Ascending aorta (tissue), 2 donors: Measurements from ENCODE around the gene CUL1. TPM values are rescaled to one million over a fixed set of nuclear protein-coding genes. Genes with fewer than 3 reads are reported as not detected.

Experiments
- DNase-seq, 2 donors: peaks; one replicate each; pipeline ENCODE4 v3.0.0-alpha.2; 2019; ENCODE audit warnings: low spot score in 2 of 2
- H3K27ac ChIP-seq, 2 donors: fragments of 200-600 bp; sonication (generic); one replicate each; pipeline ENCODE4 v1.5.1; 2016 to 2017; ENCODE audit warnings: mild to moderate bottlenecking in 1 of 2
- H3K27me3 ChIP-seq: fragments of 200-600 bp; sonication (generic); one replicate; pipeline ENCODE4 v1.5.1; 2017
- H3K36me3 ChIP-seq, 2 donors: fragments of 200-600 bp; sonication (generic); one replicate each; pipeline ENCODE4 v1.5.1; 2016
- H3K4me1 ChIP-seq, 2 donors: fragments of 200-600 bp; sonication (generic); one replicate each; pipeline ENCODE4 v1.5.1; 2016 to 2017; ENCODE audit warnings: mild to moderate bottlenecking in 1 of 2
- H3K4me3 ChIP-seq, 2 donors: fragments of 200-600 bp; sonication (generic); one replicate each; pipeline ENCODE4 v1.5.1; 2016 to 2017; ENCODE audit warnings: mild to moderate bottlenecking in 1 of 2
- H3K9me3 ChIP-seq, 2 donors: fragments of 200-600 bp; sonication (generic); one replicate each; pipeline ENCODE4 v1.5.1; 2016
- intact Hi-C: fragments of 100-400 bp; cut with DNase I; formaldehyde crosslinking; loops from one replicate; pipeline ENCODE4 v1.15.1; 2023
- total RNA-seq: library from RNA; depleted of rRNA; stranded (reverse); fragments of >200 nt; gene quantifications from one replicate; pipeline ENCODE4 v1.1.0, GENCODE V29; 2016
- TF ChIP-seq, protein P1 (sequence below), 3 experiments: fragments of 200-600 bp in 2 of 3; fragments of 450-650 bp in 1 of 3; sonication (generic) in 2 of 3; IDR thresholded peaks; one replicate each; pipeline ENCODE4 v1.5.1; 2016 to 2019; ENCODE audit warnings: antibody characterized with exemption in 3 of 3, mild to moderate bottlenecking in 1 of 3, moderate library complexity in 1 of 3

The CUL1 gene
- total RNA-seq, 1 donor from 2014 or later: 16.3 TPM

GRCh38 chr7:148815612-148816011 lies 116.9 kb downstream of the CUL1 start:
- Histone ChIP-seq H3K4me1 (no peaks in the 10 kb centered on the region), H3K27me3 (no peaks in the 10 kb centered on the region), H3K9me3 (no peaks in the 10 kb centered on the region), H3K27ac (no peak overlapping the region), H3K4me3 (no peak overlapping the region), H3K36me3 (no peaks in the 10 kb centered on the region)
- TF ChIP-seq, protein P1, sequence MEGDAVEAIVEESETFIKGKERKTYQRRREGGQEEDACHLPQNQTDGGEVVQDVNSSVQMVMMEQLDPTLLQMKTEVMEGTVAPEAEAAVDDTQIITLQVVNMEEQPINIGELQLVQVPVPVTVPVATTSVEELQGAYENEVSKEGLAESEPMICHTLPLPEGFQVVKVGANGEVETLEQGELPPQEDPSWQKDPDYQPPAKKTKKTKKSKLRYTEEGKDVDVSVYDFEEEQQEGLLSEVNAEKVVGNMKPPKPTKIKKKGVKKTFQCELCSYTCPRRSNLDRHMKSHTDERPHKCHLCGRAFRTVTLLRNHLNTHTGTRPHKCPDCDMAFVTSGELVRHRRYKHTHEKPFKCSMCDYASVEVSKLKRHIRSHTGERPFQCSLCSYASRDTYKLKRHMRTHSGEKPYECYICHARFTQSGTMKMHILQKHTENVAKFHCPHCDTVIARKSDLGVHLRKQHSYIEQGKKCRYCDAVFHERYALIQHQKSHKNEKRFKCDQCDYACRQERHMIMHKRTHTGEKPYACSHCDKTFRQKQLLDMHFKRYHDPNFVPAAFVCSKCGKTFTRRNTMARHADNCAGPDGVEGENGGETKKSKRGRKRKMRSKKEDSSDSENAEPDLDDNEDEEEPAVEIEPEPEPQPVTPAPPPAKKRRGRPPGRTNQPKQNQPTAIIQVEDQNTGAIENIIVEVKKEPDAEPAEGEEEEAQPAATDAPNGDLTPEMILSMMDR (IDR thresholded peaks at IDR 0.05): no peak
- intact Hi-C loops: no loop called here
- no peak for DNase-seq

DNA sequence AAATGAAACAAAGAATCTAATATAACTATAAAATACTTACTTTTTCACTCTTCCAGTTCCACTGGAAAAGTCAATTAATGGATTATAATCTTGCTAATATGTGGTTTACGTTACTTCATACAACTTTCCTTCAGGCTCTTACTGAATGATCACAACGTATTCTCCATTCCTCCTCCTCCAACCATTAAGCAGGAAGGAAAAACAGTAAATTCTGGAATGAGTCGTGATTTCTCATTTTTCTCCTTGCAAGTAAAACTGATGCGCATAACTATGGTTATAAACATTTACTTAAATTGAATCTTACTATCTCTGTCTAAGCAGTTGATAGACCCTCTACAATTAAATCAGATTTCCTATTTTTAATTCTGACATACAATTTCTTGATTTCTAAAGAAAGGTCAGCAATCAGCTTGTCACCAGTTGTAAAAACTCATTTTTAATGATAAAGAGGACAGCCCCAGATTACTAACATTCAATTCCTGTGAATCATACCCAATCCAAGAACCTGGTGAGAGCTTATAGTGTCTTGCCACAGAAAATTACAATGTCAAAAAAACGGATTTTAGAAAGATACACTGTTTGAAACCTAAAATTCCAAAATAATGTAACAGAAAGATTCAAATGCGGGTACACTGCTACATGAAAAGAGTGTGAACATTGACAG lies 121.1 kb downstream of the CUL1 start:
- Histone ChIP-seq H3K36me3 (no peaks in the 10 kb centered on the region), H3K27ac (no peak overlapping the region), H3K9me3 (no peaks in the 10 kb centered on the region), H3K4me1 (no peaks in the 10 kb centered on the region), H3K4me3 (no peak overlapping the region), H3K27me3 (no peaks in the 10 kb centered on the region)
- TF ChIP-seq, protein P1 (IDR thresholded peaks at IDR 0.05): no peak
- DNase-seq: no peak
- intact Hi-C loops: no loop called here

- no peaks in the 10 kb centered on the region for H3K36me3 ChIP-seq
- H3K27me3 ChIP-seq: no peaks in the 10 kb centered on the region
- DNase-seq: no peak
- H3K4me3 ChIP-seq: no peak overlapping the region
- intact Hi-C loops: no loop called here
- no peak overlapping the region for H3K27ac ChIP-seq
- H3K9me3 ChIP-seq: no peaks in the 10 kb centered on the region
- TF ChIP-seq, protein P1 (IDR thresholded peaks at IDR 0.05): no peak
- H3K4me1 ChIP-seq: no peaks in the 10 kb centered on the region
These were observed 122.7 kb downstream of the CUL1 start for GRCh38 chr7:148821422-148821821.

- Histone ChIP-seq H3K4me3 (no peak overlapping the region), H3K4me1 (no peaks in the 10 kb centered on the region), H3K36me3 (no peaks in the 10 kb centered on the region), H3K27me3 (no peaks in the 10 kb centered on the region), H3K9me3 (no peaks in the 10 kb centered on the region), H3K27ac (no peak overlapping the region)
- TF ChIP-seq, protein P1 (IDR thresholded peaks at IDR 0.05): no peak
- intact Hi-C loops: no loop called here
- no peak for DNase-seq
These were observed 126.2 kb downstream of the CUL1 start for GRCh38 chr7:148824864-148825263.

DNA sequence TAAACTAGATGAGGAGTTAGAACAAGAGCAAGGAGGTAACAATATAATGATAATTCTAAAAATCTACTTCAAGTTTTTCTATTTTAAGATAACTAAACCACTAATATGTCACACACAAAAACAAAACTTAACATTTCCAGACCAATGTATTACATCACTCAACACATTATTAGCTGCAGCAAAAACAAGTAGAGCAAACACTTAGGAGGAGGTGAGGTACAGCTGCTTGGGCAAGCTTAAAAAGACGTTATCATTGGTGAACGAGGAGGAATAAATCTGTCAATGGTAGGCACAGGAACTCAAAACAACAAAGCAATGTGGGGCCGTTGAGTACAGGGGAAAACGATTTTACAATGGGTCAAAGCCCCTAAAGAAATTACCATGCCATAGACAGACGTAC lies 126.6 kb downstream of the CUL1 start:
- no peaks in the 10 kb centered on the region for H3K4me1 ChIP-seq
- no peak for DNase-seq
- TF ChIP-seq, protein P1 (IDR thresholded peaks at IDR 0.05): no peak
- no peaks in the 10 kb centered on the region for H3K36me3 ChIP-seq
- intact Hi-C loops: no loop called here
- H3K4me3 ChIP-seq: no peak overlapping the region
- no peaks in the 10 kb centered on the region for H3K9me3 ChIP-seq
- no peak overlapping the region for H3K27ac ChIP-seq
- no peaks in the 10 kb centered on the region for H3K27me3 ChIP-seq

GRCh38 chr7:148828965-148829364 lies 130.3 kb downstream of the CUL1 start:
- Histone ChIP-seq H3K27ac (no peak overlapping the region), H3K4me1 (no peaks in the 10 kb centered on the region), H3K27me3 (no peaks in the 10 kb centered on the region), H3K4me3 (no peak overlapping the region), H3K36me3 (no peaks in the 10 kb centered on the region), H3K9me3 (no peaks in the 10 kb centered on the region)
- intact Hi-C loops: no loop called here
- DNase-seq: no peak
- TF ChIP-seq, protein P1 (IDR thresholded peaks at IDR 0.05): no peak
